Smooth muscle cell (in vitro differentiated cells): ENCODE results near the gene NES. TPM values are rescaled to one million over a fixed set of nuclear protein-coding genes. Genes with fewer than 3 reads are reported as not detected.
A peak's percentile ranks its signal among the peaks of the same experiment; 100 is the strongest.

Experiments
- DNase-seq: peaks from one replicate; lab custom pipeline; 2025; ENCODE audit not compliant: unreplicated experiment; lab: John Stamatoyannopoulos, UW
- H2AFZ ChIP-seq: fragments of 200-600 bp; sonication (generic); 2 replicates; pipeline ENCODE4 v1.6.0; 2016; ENCODE audit warnings: antibody characterized with exemption, low read depth, mild to moderate bottlenecking
- H3F3A ChIP-seq: fragments of 200-600 bp; sonication (generic); 2 replicates; pipeline ENCODE4 v1.6.0; 2017; ENCODE audit warnings: antibody characterized with exemption, low read depth
- H3K27ac ChIP-seq: fragments of 200-600 bp; sonication (generic); 2 replicates; pipeline ENCODE4 v1.5.1; 2016; ENCODE audit warnings: low read depth, mild to moderate bottlenecking
- H3K27me3 ChIP-seq: fragments of 200-600 bp; sonication (generic); 2 replicates; pipeline ENCODE4 v1.6.1; 2016; ENCODE audit warnings: low read depth, mild to moderate bottlenecking
- H3K36me3 ChIP-seq: fragments of 200-600 bp; sonication (generic); 2 replicates; pipeline ENCODE4 v1.5.1; 2016; ENCODE audit warnings: low read depth
- H3K4me1 ChIP-seq: fragments of 200-600 bp; sonication (generic); 2 replicates; pipeline ENCODE4 v1.5.1; 2016; ENCODE audit warnings: low read depth
- H3K4me2 ChIP-seq: fragments of 200-600 bp; sonication (generic); 2 replicates; pipeline ENCODE4 v1.6.0; 2016; ENCODE audit warnings: mild to moderate bottlenecking
- H3K4me3 ChIP-seq: fragments of 200-600 bp; sonication (generic); 2 replicates; pipeline ENCODE4 v1.5.1; 2016; ENCODE audit warnings: mild to moderate bottlenecking
- H3K79me2 ChIP-seq: fragments of 200-600 bp; sonication (generic); 2 replicates; pipeline ENCODE4 v1.6.0; 2016; ENCODE audit warnings: low read depth, mild to moderate bottlenecking
- H3K9ac ChIP-seq: fragments of 200-600 bp; sonication (generic); 2 replicates; pipeline ENCODE4 v1.6.0; 2016; ENCODE audit warnings: low read depth
- H3K9me3 ChIP-seq: fragments of 200-600 bp; sonication (generic); replicated peaks from 2 replicates; pipeline ENCODE4 v1.5.1; 2016; ENCODE audit warnings: low read depth
- H4K20me1 ChIP-seq: fragments of 200-600 bp; sonication (generic); 2 replicates; pipeline ENCODE4 v1.6.0; 2016; ENCODE audit warnings: low read depth
- WGBS: methylation state at CpG from one replicate; pipeline ENCODE4 v1.1.7; 2016; ENCODE audit warnings: low lambda C conversion rate; 5-methylcytosine and 5-hydroxymethylcytosine counted together
- polyA plus RNA-seq: library from polyadenylated mRNA; unstranded; fragments of >200 nt; fragmentation: Nextera tagmentation; extraction: Ambion mirVana; gene quantifications from 2 replicates; pipeline ENCODE4 v1.2.1, GENCODE V29; 2016
- total RNA-seq: library from RNA; depleted of rRNA; stranded (reverse); fragments of >200 nt; gene quantifications from 2 replicates; pipeline ENCODE4 v1.2.3, GENCODE V29; 2014
- TF ChIP-seq, protein P1 (sequence below): fragments of 200-600 bp; sonication (generic); IDR thresholded peaks from 2 replicates; pipeline ENCODE4 v1.5.1; 2017; ENCODE audit warnings: borderline replicate concordance, mild to moderate bottlenecking, antibody characterized with exemption; ENCODE audit not compliant: insufficient read depth, poor library complexity, severe bottlenecking

Gene NES
- total and polyA plus RNA-seq, 2 experiments from 2014 or later = 11.3 to 28.5 TPM

DNA sequence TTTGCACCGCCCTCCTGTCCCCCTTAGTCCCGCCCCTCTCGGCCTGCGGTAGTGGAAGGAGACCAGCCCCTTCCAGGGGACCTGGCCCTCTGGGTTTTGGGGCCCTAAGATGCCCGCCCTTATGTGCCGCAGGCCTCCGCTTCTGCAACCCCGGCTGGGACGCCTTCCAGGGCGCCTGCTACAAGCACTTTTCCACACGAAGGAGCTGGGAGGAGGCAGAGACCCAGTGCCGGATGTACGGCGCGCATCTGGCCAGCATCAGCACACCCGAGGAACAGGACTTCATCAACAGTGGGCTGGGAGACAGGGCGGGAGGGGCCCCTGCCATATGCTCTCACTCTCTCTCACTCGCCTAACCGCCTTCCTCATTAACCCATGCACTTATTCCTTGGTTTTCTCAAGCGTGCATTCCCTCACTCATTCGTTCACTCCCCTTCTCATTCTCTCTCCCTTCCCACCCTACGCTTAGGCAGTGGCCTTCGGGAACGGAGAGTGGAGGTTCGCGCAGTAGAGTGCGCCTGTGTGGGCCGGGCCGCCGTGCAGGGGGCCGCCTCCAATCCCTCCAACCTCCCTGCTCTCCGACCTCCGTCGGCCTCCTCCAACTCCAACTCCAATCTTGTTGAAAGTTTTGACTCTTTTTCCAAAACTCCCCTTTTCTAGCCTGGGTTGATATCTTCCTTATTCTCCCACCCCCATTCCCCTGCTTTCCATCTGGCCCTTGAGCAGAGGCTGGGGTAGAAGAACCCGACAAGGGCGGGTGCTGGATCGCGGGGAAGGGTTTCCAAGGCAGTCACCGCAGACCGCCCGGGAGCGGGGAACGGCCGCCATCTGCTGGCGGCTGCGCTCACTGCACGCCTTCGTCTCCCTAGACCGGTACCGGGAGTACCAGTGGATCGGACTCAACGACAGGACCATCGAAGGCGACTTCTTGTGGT is 20.1 kb downstream of the NES start:
- Histone ChIP-seq H2AFZ (no peak overlapping the region), H4K20me1 (peaks cover 5% of the 10 kb centered on the region), H3K36me3 (no peaks in the 10 kb centered on the region), H3K4me3 (peak overlapping the region; percentile 40), H3K9ac (no peak overlapping the region), H3K27me3 (peaks cover 31% of the 10 kb centered on the region), H3K79me2 (no peaks in the 10 kb centered on the region), H3K9me3 (no peaks in the 10 kb centered on the region), H3K4me1 (peaks cover 24% of the 10 kb centered on the region), H3K27ac (no peak overlapping the region), H3K4me2 (peak overlapping the region; percentile 81), H3F3A (peaks cover 20% of the 10 kb centered on the region)
- TF ChIP-seq, protein P1, sequence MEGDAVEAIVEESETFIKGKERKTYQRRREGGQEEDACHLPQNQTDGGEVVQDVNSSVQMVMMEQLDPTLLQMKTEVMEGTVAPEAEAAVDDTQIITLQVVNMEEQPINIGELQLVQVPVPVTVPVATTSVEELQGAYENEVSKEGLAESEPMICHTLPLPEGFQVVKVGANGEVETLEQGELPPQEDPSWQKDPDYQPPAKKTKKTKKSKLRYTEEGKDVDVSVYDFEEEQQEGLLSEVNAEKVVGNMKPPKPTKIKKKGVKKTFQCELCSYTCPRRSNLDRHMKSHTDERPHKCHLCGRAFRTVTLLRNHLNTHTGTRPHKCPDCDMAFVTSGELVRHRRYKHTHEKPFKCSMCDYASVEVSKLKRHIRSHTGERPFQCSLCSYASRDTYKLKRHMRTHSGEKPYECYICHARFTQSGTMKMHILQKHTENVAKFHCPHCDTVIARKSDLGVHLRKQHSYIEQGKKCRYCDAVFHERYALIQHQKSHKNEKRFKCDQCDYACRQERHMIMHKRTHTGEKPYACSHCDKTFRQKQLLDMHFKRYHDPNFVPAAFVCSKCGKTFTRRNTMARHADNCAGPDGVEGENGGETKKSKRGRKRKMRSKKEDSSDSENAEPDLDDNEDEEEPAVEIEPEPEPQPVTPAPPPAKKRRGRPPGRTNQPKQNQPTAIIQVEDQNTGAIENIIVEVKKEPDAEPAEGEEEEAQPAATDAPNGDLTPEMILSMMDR = peak; percentile 98
- 4% methylated on average over 54 of the region's 54 CpGs for WGBS
- peak; percentile 48 for DNase-seq

DNA sequence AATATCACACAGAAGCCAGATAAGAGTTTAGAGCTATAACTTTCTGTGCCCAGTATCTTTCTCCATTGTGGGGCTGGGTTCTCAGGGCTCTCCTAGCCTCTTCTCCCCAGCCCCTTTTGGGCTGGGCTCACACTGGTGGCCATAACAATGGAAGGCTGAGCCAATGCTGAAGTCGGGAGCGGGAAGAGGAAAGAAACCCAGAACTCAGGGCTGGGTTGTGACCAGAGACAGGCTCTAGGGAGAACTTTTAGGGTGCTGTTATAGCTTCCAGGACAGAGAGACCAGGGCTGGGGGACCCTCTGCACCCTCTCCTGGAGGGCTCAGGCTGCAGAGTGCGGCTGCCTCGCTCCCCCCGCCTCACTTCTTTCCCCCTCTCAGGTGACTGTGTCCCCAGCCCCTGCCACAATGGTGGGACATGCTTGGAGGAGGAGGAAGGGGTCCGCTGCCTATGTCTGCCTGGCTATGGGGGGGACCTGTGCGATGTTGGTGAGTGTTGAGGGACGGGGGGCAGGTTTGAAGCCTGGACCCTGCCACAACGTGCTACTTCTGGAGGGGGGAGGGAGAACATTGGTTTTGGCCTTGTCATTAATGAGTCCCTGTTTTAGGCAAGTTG is 21.2 kb downstream of the NES start:
- 72% methylated on average over 8 of the region's 9 CpGs for WGBS
- Histone ChIP-seq H3K79me2 (no peaks in the 10 kb centered on the region), H3K27ac (no peak overlapping the region), H4K20me1 (peaks cover 7% of the 10 kb centered on the region), H3K27me3 (peaks cover 35% of the 10 kb centered on the region), H3K9ac (no peak overlapping the region), H3K9me3 (no peaks in the 10 kb centered on the region), H3K36me3 (no peaks in the 10 kb centered on the region), H3K4me3 (no peak overlapping the region), H3K4me2 (no peak overlapping the region), H3F3A (peaks cover 14% of the 10 kb centered on the region), H3K4me1 (peaks cover 16% of the 10 kb centered on the region), H2AFZ (no peak overlapping the region)
- TF ChIP-seq, protein P1 = no peak
- DNase-seq = no peak

DNA sequence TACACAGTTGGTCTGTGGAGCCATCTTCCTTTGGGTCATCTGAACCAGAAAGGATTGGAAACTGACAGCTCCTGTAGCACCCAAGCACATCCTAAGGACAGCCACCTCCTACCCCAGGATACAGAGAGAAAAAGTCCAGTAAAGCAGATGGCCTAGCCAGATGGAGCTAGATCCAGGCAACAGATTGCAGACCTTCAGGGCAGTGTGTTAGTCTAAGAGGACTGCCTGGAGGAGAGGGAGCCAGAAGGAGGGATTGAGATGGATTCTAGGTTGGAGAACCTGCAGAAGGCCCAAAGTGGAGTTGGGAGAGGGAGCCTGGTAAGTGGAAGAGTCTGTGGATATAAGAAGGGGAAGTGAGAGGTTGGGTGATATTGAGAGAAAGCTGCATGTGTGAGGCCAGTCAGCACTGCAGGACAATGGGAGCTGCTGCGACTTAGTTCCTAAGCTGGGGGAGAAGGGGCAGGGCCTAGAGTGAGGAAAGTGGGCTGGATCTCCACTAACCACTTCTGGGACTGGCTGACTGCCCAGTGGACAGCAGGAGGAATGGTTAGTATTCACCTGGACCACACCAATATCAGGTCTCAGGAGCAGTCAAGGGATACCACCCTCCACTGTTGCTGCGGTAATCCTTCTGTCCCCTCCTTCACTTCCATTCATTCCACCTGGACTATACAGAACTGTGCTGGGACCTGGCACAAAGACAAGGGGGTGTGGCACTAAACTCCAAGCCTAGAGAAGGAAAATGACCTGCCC is 21.9 kb downstream of the NES start:
- no peaks in the 10 kb centered on the region for H3K36me3 ChIP-seq
- no peaks in the 10 kb centered on the region for H3K9me3 ChIP-seq
- H3K27me3 ChIP-seq = peaks cover 41% of the 10 kb centered on the region
- H3K4me2 ChIP-seq = no peak overlapping the region
- peaks cover 7% of the 10 kb centered on the region for H4K20me1 ChIP-seq
- H3F3A ChIP-seq = peaks cover 8% of the 10 kb centered on the region
- DNase-seq = no peak
- H2AFZ ChIP-seq = no peak overlapping the region
- 71% methylated on average over 2 of the region's 2 CpGs for WGBS
- no peaks in the 10 kb centered on the region for H3K79me2 ChIP-seq
- TF ChIP-seq, protein P1 = no peak
- no peak overlapping the region for H3K27ac ChIP-seq
- no peak overlapping the region for H3K4me3 ChIP-seq
- no peak overlapping the region for H3K9ac ChIP-seq
- peaks cover 9% of the 10 kb centered on the region for H3K4me1 ChIP-seq
